Measurements from ENCODE around the gene PTPN6. TPM values are rescaled to one million over a fixed set of nuclear protein-coding genes. Genes with fewer than 3 reads are reported as not detected.

Gene PTPN6
- polyA plus RNA-seq, 1 donor from 2014 or later, result not detected

- Histone ChIP-seq H3K4me3 (ENCODE audit: low read length) (peak overlapping the region; percentile 83), H3K4me2 (ENCODE audit: low read length) (no peak overlapping the region), H3F3A (ENCODE audit: insufficient read depth, low read length, poor library complexity, severe bottlenecking) (peaks cover 4% of the 10 kb centered on the region), H3K79me2 (replicated peaks; ENCODE audit: insufficient read depth, low read length) (no peaks in the 10 kb centered on the region), H2AFZ (ENCODE audit: low read depth, low read length) (no peak overlapping the region), H3K9me3 (ENCODE audit: low read length) (no peaks in the 10 kb centered on the region), H3K27me3 (ENCODE audit: insufficient read depth, low read depth, low read length) (no peaks in the 10 kb centered on the region), H4K20me1 (ENCODE audit: insufficient read depth) (no peaks in the 10 kb centered on the region), H3K9ac (ENCODE audit: low read length) (peak overlapping the region; percentile 92), H3K27ac (ENCODE audit: low read length) (no peak overlapping the region), H3K9me2 (ENCODE audit: insufficient read depth, low read length) (no peaks in the 10 kb centered on the region), H3K36me3 (ENCODE audit: insufficient read depth, low read length) (no peaks in the 10 kb centered on the region)
- TF ChIP-seq RAD21 (conservative IDR thresholded peaks at IDR 0.05) (no peak), EP300 (conservative IDR thresholded peaks at IDR 0.05; ENCODE audit: poor library complexity, severe bottlenecking) (no peak), POLR2AphosphoS5 (IDR thresholded peaks at IDR 0.05) (no peak), MXI1 (conservative IDR thresholded peaks at IDR 0.05; ENCODE audit: poor library complexity, severe bottlenecking) (no peak), EZH2 (IDR thresholded peaks at IDR 0.05; ENCODE audit: borderline replicate concordance, insufficient read depth, low read length, poor library complexity, severe bottlenecking) (no peak), REST (IDR thresholded peaks at IDR 0.05; ENCODE audit: borderline replicate concordance) (no peak), SMC3 (conservative IDR thresholded peaks at IDR 0.05; ENCODE audit: poor library complexity) (no peak), CTCF (IDR thresholded peaks at IDR 0.05; ENCODE audit: poor library complexity, severe bottlenecking) (no peak), TAF1 (IDR thresholded peaks at IDR 0.05; ENCODE audit: low read depth) (no peak)
These were observed 4.9 kb upstream of the PTPN6 start for GRCh38 chr12:6946033-6946919.

GRCh38 chr12:6946920-6947374, 4.2 kb upstream of the PTPN6 start:
- peaks cover 4% of the 10 kb centered on the region for H3F3A ChIP-seq (ENCODE audit: insufficient read depth, low read length, poor library complexity, severe bottlenecking)
- no peak overlapping the region for H3K27ac ChIP-seq (ENCODE audit: low read length)
- no peaks in the 10 kb centered on the region for H3K9me3 ChIP-seq (ENCODE audit: low read length)
- no peaks in the 10 kb centered on the region for H3K36me3 ChIP-seq (ENCODE audit: insufficient read depth, low read length)
- no peak overlapping the region for H2AFZ ChIP-seq (ENCODE audit: low read depth, low read length)
- TF ChIP-seq EP300 (conservative IDR thresholded peaks at IDR 0.05; ENCODE audit: poor library complexity, severe bottlenecking) (no peak), TAF1 (IDR thresholded peaks at IDR 0.05; ENCODE audit: low read depth) (no peak), REST (IDR thresholded peaks at IDR 0.05; ENCODE audit: borderline replicate concordance) (no peak), EZH2 (IDR thresholded peaks at IDR 0.05; ENCODE audit: borderline replicate concordance, insufficient read depth, low read length, poor library complexity, severe bottlenecking) (no peak), POLR2AphosphoS5 (IDR thresholded peaks at IDR 0.05) (no peak), SMC3 (conservative IDR thresholded peaks at IDR 0.05; ENCODE audit: poor library complexity) (no peak)
- H3K9me2 ChIP-seq (ENCODE audit: insufficient read depth, low read length), result no peaks in the 10 kb centered on the region
- no peaks in the 10 kb centered on the region for H3K79me2 ChIP-seq (replicated peaks; ENCODE audit: insufficient read depth, low read length)
- H4K20me1 ChIP-seq (ENCODE audit: insufficient read depth), result no peaks in the 10 kb centered on the region
- no peak overlapping the region for H3K9ac ChIP-seq (ENCODE audit: low read length)
- no peaks in the 10 kb centered on the region for H3K27me3 ChIP-seq (ENCODE audit: insufficient read depth, low read depth, low read length)
- no peak overlapping the region for H3K4me2 ChIP-seq (ENCODE audit: low read length)
- no peak overlapping the region for H3K4me3 ChIP-seq (ENCODE audit: low read length)
